WTC11 (cell line): ENCODE data around the gene PNLIP. TPM values are rescaled to one million over a fixed set of nuclear protein-coding genes. Genes with fewer than 3 reads are reported as not detected.

Experiments
- ATAC-seq: fragments of 200-7000 bp; cut with Tn5 transposase; 2 replicates; pipeline ENCODE4 v1.10.0; 2021; ENCODE audit warnings: mild to moderate bottlenecking, moderate library complexity
- CTCF ChIA-PET: fragments of 300-600 bp; sonication (Branson Sonifier 250); formaldehyde crosslinking; loops from one replicate; lab custom pipeline; 2021; ENCODE audit warnings: antibody characterized with exemption; lab: Charles Lee
- POLR2A ChIA-PET: fragments of 350-600 bp; sonication (Branson Sonifier 250); formaldehyde crosslinking; loops from one replicate; lab custom pipeline; 2021; ENCODE audit warnings: antibody characterized with exemption; lab: Charles Lee
- DNase-seq: peaks from one replicate; pipeline ENCODE4 v3.0.0; 2021; ENCODE audit warnings: low spot score
- H3K27ac Mint-ChIP-seq: 2 replicates; pipeline ENCODE4 v1.8.0; 2021; ENCODE audit warnings: mixed read lengths
- H3K27me3 Mint-ChIP-seq: 2 replicates; pipeline ENCODE4 v1.8.0; 2021; ENCODE audit warnings: low read depth, mild to moderate bottlenecking, moderate library complexity, mixed read lengths
- H3K36me3 Mint-ChIP-seq: 2 replicates; pipeline ENCODE4 v1.8.0; 2021; ENCODE audit warnings: mixed read lengths
- H3K4me1 Mint-ChIP-seq: 2 replicates; pipeline ENCODE4 v1.8.0; 2022; ENCODE audit warnings: mixed read lengths
- H3K4me3 Mint-ChIP-seq: 2 replicates; pipeline ENCODE4 v1.8.0; 2021; ENCODE audit warnings: mild to moderate bottlenecking, moderate library complexity, mixed read lengths
- H3K9me3 Mint-ChIP-seq: 2 replicates; pipeline ENCODE4 v1.8.0; 2021; ENCODE audit warnings: mixed read lengths
- ESRRA ChIP-seq: sonication (generic); formaldehyde crosslinking; IDR thresholded peaks from 2 replicates; pipeline ENCODE4 v1.8.1; 2022; ENCODE audit warnings: mild to moderate bottlenecking, missing genetic modification reagents, borderline replicate concordance
- ETV6 ChIP-seq: sonication (generic); formaldehyde crosslinking; IDR thresholded peaks from 2 replicates; pipeline ENCODE4 v1.8.1; 2022; ENCODE audit warnings: mild to moderate bottlenecking, missing genetic modification reagents
- IRF2 ChIP-seq: sonication (generic); formaldehyde crosslinking; IDR thresholded peaks from 2 replicates; pipeline ENCODE4 v1.8.0; 2022; ENCODE audit warnings: low read depth, missing genetic modification reagents, borderline replicate concordance
- JAZF1 ChIP-seq: fragments of 250-450 bp; sonication (Bioruptor Pico); IDR thresholded peaks from 2 replicates; pipeline ENCODE4 v1.9.0; 2021; ENCODE audit warnings: moderate library complexity, mild to moderate bottlenecking, inconsistent platforms
- NR1H2 ChIP-seq: sonication (generic); formaldehyde crosslinking; IDR thresholded peaks from 2 replicates; pipeline ENCODE4 v1.9.0; 2021; ENCODE audit warnings: mild to moderate bottlenecking, moderate library complexity, missing genetic modification reagents
- TCF7 ChIP-seq: sonication (generic); formaldehyde crosslinking; IDR thresholded peaks from 2 replicates; pipeline ENCODE4 v1.8.0; 2022; ENCODE audit warnings: mild to moderate bottlenecking, low read depth, missing genetic modification reagents, moderate library complexity
- TEAD1 ChIP-seq: sonication (generic); formaldehyde crosslinking; IDR thresholded peaks from 2 replicates; pipeline ENCODE4 v1.8.0; 2022; ENCODE audit warnings: mild to moderate bottlenecking, missing genetic modification reagents
- ZNF219 ChIP-seq: sonication (generic); formaldehyde crosslinking; IDR thresholded peaks from 2 replicates; pipeline ENCODE4 v1.8.0; 2023; ENCODE audit warnings: missing genetic modification reagents, mild to moderate bottlenecking, borderline replicate concordance
- ZNF232 ChIP-seq: sonication (generic); formaldehyde crosslinking; IDR thresholded peaks from 2 replicates; pipeline ENCODE4 v1.8.0; 2022; ENCODE audit warnings: mild to moderate bottlenecking, missing genetic modification reagents
- ZNF317 ChIP-seq: sonication (generic); formaldehyde crosslinking; IDR thresholded peaks from 2 replicates; pipeline ENCODE4 v1.8.1; 2023; ENCODE audit warnings: low read depth, mild to moderate bottlenecking, moderate library complexity, missing genetic modification reagents, borderline replicate concordance
- total RNA-seq: library from RNA; stranded (reverse); gene quantifications from 3 replicates; pipeline ENCODE4 v1.2.3, GENCODE V29; 2021
- TF ChIP-seq, protein P1 (sequence below): sonication (generic); formaldehyde crosslinking; conservative IDR thresholded peaks from 2 replicates; pipeline ENCODE4 v1.8.1; 2023; ENCODE audit warnings: mild to moderate bottlenecking, low read depth, missing genetic modification reagents, moderate library complexity

The PNLIP gene
- total RNA-seq, 1 experiment from 2014 or later = 1.6 TPM

DNA sequence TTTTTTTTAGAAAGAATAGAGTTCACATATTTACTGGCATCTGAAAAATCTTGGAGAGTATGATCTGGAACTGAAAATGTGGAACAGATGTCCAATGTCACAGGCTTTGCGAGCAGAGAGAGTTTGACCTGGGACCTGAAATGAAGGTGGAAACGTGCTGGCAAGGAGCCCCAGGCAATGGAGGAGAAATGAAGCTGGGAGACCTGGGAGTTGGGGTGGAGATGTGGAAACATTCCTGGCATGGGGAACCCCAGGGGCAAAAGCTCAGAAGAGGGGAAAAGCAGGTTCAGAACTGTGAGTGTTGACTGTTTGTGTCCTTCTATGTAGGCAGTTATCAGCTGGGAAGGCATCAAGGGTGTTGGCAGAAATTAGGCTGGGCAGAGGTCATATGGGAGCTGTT lies 67.7 kb downstream of the PNLIP start (continued):
- TF ChIP-seq ESRRA (CRISPR knock-in tag) = no peak

DNA sequence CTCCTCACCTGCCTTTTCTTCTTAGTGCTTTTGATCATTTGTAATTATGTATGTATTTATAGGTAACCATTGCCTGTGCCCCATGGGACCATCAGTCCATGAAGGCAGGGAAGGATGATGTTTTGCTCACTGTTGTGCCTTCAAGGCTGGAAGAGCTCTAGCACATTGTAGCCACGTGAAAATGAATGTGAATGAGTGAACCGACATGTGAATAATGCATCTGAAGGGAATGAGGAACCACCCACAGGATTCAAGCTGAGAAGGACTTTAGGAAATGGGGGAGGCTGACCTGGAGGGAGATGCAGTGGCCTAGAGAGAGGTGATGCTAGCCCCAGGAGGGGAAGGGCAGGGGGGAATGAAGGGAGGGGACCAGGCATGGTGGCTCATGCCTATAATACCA lies 69.1 kb downstream of the PNLIP start:
- Mint-ChIP-seq H3K4me1 (peaks cover 9% of the 10 kb centered on the region), H3K9me3 (peaks cover 18% of the 10 kb centered on the region), H3K4me3 (no peak overlapping the region), H3K36me3 (peaks cover 3% of the 10 kb centered on the region; the same call in 1 of the 2 replicates), H3K27ac (no peak overlapping the region), H3K27me3 (peaks cover 8% of the 10 kb centered on the region; the same call in 1 of the 2 replicates)
- ATAC-seq = no peak
- DNase-seq = no peak
- ChIA-PET POLR2A (no interaction called here), CTCF (interaction anchor here (1.4 kb wide), 1 partner anchor 12 kb away, joined by 5 read pairs; no protein-coding TSS in a partner anchor)
- TF ChIP-seq, protein P1, sequence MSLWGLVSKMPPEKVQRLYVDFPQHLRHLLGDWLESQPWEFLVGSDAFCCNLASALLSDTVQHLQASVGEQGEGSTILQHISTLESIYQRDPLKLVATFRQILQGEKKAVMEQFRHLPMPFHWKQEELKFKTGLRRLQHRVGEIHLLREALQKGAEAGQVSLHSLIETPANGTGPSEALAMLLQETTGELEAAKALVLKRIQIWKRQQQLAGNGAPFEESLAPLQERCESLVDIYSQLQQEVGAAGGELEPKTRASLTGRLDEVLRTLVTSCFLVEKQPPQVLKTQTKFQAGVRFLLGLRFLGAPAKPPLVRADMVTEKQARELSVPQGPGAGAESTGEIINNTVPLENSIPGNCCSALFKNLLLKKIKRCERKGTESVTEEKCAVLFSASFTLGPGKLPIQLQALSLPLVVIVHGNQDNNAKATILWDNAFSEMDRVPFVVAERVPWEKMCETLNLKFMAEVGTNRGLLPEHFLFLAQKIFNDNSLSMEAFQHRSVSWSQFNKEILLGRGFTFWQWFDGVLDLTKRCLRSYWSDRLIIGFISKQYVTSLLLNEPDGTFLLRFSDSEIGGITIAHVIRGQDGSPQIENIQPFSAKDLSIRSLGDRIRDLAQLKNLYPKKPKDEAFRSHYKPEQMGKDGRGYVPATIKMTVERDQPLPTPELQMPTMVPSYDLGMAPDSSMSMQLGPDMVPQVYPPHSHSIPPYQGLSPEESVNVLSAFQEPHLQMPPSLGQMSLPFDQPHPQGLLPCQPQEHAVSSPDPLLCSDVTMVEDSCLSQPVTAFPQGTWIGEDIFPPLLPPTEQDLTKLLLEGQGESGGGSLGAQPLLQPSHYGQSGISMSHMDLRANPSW (CRISPR knock-in tag) = no peak
- TF ChIP-seq ZNF232 (no peak), NR1H2 (no peak), JAZF1 (CRISPR knock-in tag) (no peak), ETV6 (CRISPR knock-in tag) (no peak), TEAD1 (no peak), TCF7 (CRISPR knock-in tag) (no peak), ZNF317 (CRISPR knock-in tag) (no peak)

DNA sequence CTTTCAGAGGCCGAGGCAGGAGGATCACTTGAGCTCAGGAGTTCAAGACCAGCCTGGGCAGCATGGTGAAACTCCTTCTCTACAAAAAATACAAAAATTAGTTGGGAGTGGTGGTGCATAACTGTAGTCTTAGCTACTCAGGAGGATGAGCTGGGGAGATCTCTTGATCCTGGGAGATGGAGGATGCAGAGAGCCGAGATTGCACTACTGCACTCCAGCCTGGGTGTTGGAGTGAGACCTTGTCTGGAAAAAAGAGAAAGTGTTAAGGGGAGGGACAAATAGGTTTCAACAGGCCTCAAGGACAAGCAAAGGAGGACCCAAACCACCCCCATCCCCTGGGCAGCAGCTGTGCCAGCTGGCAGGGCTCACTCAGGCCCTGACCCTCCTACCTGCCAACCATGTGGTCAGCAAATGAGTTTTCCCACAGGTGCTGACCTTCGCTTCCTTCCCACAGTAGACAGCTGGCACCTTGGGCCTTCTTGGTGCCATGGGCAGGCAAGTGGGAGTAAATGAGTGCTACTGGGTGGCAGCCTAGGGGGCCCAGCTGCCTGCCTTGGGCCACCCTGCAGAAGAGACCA lies 69.6 kb downstream of the PNLIP start:
- peaks cover 3% of the 10 kb centered on the region; the same call in 1 of the 2 replicates for H3K36me3 Mint-ChIP-seq
- ChIA-PET POLR2A (no interaction called here), CTCF (interaction anchor here (1.4 kb wide), 1 partner anchor 12 kb away, joined by 5 read pairs; no protein-coding TSS in a partner anchor)
- no peak for TF ChIP-seq ZNF219
- no peak for TF ChIP-seq IRF2
- peaks cover 18% of the 10 kb centered on the region for H3K9me3 Mint-ChIP-seq
- H3K4me3 Mint-ChIP-seq = no peak overlapping the region
- DNase-seq = no peak
- H3K27me3 Mint-ChIP-seq = peaks cover 6% of the 10 kb centered on the region; the same call in 1 of the 2 replicates
- no peak for ATAC-seq
- peaks cover 9% of the 10 kb centered on the region for H3K4me1 Mint-ChIP-seq
- H3K27ac Mint-ChIP-seq = no peak overlapping the region

Other genes with a start within 250 kb of the PNLIP start
- gene CCDC172, start 221.5 kb upstream of the PNLIP start, total RNA-seq = 1.8 to 3.0 TPM (median 2.0 TPM) in 3 replicates
- gene PNLIPRP3, start 118.1 kb upstream of the PNLIP start, total RNA-seq = not detected in 3 replicates
- gene PNLIPRP1, start 45.0 kb downstream of the PNLIP start, total RNA-seq = 0.68 to 1.2 TPM (median 0.69 TPM) in 3 replicates
- 0.28 to 0.76 TPM (median 0.57 TPM) in 3 replicates for gene PNLIPRP2, start 75.0 kb downstream of the PNLIP start, total RNA-seq
- gene HSPA12A, start 196.6 kb downstream of the PNLIP start, total RNA-seq = 5.0 to 7.2 TPM (median 5.2 TPM) in 3 replicates